ENCODE data around the gene UST.

GRCh38 chr6:149062653-149063348 lies 316.0 kb downstream of the UST start:
- no peak for TF ChIP-seq HDGF (IDR thresholded peaks at IDR 0.05; ENCODE audit: borderline replicate concordance)
- TF ChIP-seq FOXA1 (IDR thresholded peaks at IDR 0.05) = no peak
- TF ChIP-seq ARNT (IDR thresholded peaks at IDR 0.05) = no peak
- no peak for TF ChIP-seq BHLHE40 (IDR thresholded peaks at IDR 0.05; ENCODE audit: borderline replicate concordance)
- TF ChIP-seq SP1 (IDR thresholded peaks at IDR 0.05) = no peak
- no peak for TF ChIP-seq NFRKB (IDR thresholded peaks at IDR 0.05)
- TF ChIP-seq LEF1 (IDR thresholded peaks at IDR 0.05; ENCODE audit: borderline replicate concordance) = no peak
- TF ChIP-seq FOXK2 (IDR thresholded peaks at IDR 0.05) = no peak
- TF ChIP-seq FOXM1 (IDR thresholded peaks at IDR 0.05; ENCODE audit: borderline replicate concordance) = no peak
- no peak for TF ChIP-seq ZNF384 (IDR thresholded peaks at IDR 0.05)
- no peak for TF ChIP-seq TARDBP (IDR thresholded peaks at IDR 0.05)
